ENCODE data around the gene COL26A1.
"Not testable (repeated sequence)": the region's sequence is repeated elsewhere in the genome, so short reads cannot be mapped to it uniquely, and the experiment has no call there.

The COL26A1 gene

GRCh38 chr7:101453617-101454016, 90.9 kb downstream of the COL26A1 start:
- no peak for DNase-seq

GRCh38 chr7:101457001-101457750, 94.5 kb downstream of the COL26A1 start:
- no peak for DNase-seq

GRCh38 chr7:101465131-101465530, 102.5 kb downstream of the COL26A1 start:
- no peak for DNase-seq

- no peak for DNase-seq
Measured at GRCh38 chr7:101465576-101466196, 103.0 kb downstream of the COL26A1 start.

GRCh38 chr7:101466871-101467270, 104.2 kb downstream of the COL26A1 start:
- DNase-seq: no peak

- no peak for DNase-seq
Measured at GRCh38 chr7:101468546-101469275, 106.0 kb downstream of the COL26A1 start.

GRCh38 chr7:101470668-101471487, 108.2 kb downstream of the COL26A1 start:
- DNase-seq: no peak

GRCh38 chr7:101474178-101474577, 111.5 kb downstream of the COL26A1 start:
- DNase-seq: no peak

GRCh38 chr7:101475691-101476090, 113.0 kb downstream of the COL26A1 start:
- not testable (repeated sequence) for DNase-seq

- no peak for DNase-seq
Measured at GRCh38 chr7:101479217-101479616, 116.5 kb downstream of the COL26A1 start.

- DNase-seq: not testable (repeated sequence)
Measured at GRCh38 chr7:101486056-101486432, 123.4 kb downstream of the COL26A1 start.

GRCh38 chr7:101486433-101487104, 123.9 kb downstream of the COL26A1 start:
- DNase-seq: no peak

GRCh38 chr7:101487105-101487458, 124.4 kb downstream of the COL26A1 start:
- DNase-seq: no peak

- DNase-seq: no peak
Measured at GRCh38 chr7:101487753-101488152, 125.1 kb downstream of the COL26A1 start.

GRCh38 chr7:101488826-101489572, 126.3 kb downstream of the COL26A1 start:
- DNase-seq: no peak

GRCh38 chr7:101490439-101490838, 127.8 kb downstream of the COL26A1 start:
- DNase-seq: not testable (repeated sequence)

GRCh38 chr7:101491442-101491841, 128.8 kb downstream of the COL26A1 start:
- DNase-seq: not testable (repeated sequence)

- DNase-seq: no peak
Measured at GRCh38 chr7:101494602-101495329, 132.1 kb downstream of the COL26A1 start.

- DNase-seq: no peak
Measured at GRCh38 chr7:101496017-101496416, 133.3 kb downstream of the COL26A1 start.

GRCh38 chr7:101501351-101501750, 138.7 kb downstream of the COL26A1 start:
- DNase-seq: no peak
